ENCODE measurements around the gene STK35.

STK35 gene

GRCh38 chr20:2065099-2065498 is 36.5 kb upstream of the STK35 start:
- no peak for TF ChIP-seq CTCF (IDR thresholded peaks at IDR 0.05; ENCODE audit: unreplicated experiment in 3 of 3)
- Mint-ChIP-seq H3K9me3 (peaks cover 1% of the 10 kb centered on the region), H3K27ac (no peak overlapping the region), H3K4me1 (no peaks in the 10 kb centered on the region), H3K4me3 (no peak overlapping the region), H3K27me3 (ENCODE audit: low read depth) (peaks cover 22% of the 10 kb centered on the region), H3K36me3 (ENCODE audit: low read depth) (no peaks in the 10 kb centered on the region)

GRCh38 chr20:2066461-2067122 is 35.0 kb upstream of the STK35 start:
- no peak overlapping the region for H3K27ac Mint-ChIP-seq
- peaks cover 25% of the 10 kb centered on the region for H3K27me3 Mint-ChIP-seq (ENCODE audit: low read depth)
- no peak for TF ChIP-seq CTCF (IDR thresholded peaks at IDR 0.05; ENCODE audit: unreplicated experiment in 3 of 3)
- no peaks in the 10 kb centered on the region for H3K36me3 Mint-ChIP-seq (ENCODE audit: low read depth)
- H3K4me1 Mint-ChIP-seq, result no peaks in the 10 kb centered on the region
- no peak overlapping the region for H3K4me3 Mint-ChIP-seq
- peaks cover 6% of the 10 kb centered on the region for H3K9me3 Mint-ChIP-seq

- Mint-ChIP-seq H3K4me1 (no peaks in the 10 kb centered on the region), H3K27me3 (ENCODE audit: low read depth) (peaks cover 35% of the 10 kb centered on the region), H3K9me3 (no peaks in the 10 kb centered on the region), H3K4me3 (no peak overlapping the region), H3K27ac (no peak overlapping the region), H3K36me3 (ENCODE audit: low read depth) (no peaks in the 10 kb centered on the region)
- no peak for TF ChIP-seq CTCF (IDR thresholded peaks at IDR 0.05; ENCODE audit: unreplicated experiment in 3 of 3)
These were observed 20.9 kb upstream of the STK35 start for GRCh38 chr20:2080532-2081224.

GRCh38 chr20:2084703-2085102 is 16.9 kb upstream of the STK35 start:
- no peak for TF ChIP-seq CTCF (IDR thresholded peaks at IDR 0.05; ENCODE audit: unreplicated experiment in 3 of 3)
- Mint-ChIP-seq H3K4me1 (no peaks in the 10 kb centered on the region), H3K27ac (no peak overlapping the region), H3K36me3 (ENCODE audit: low read depth) (no peaks in the 10 kb centered on the region), H3K9me3 (no peaks in the 10 kb centered on the region), H3K27me3 (ENCODE audit: low read depth) (peaks cover 40% of the 10 kb centered on the region), H3K4me3 (no peak overlapping the region)

- no peaks in the 10 kb centered on the region for H3K36me3 Mint-ChIP-seq (ENCODE audit: low read depth)
- no peaks in the 10 kb centered on the region for H3K4me1 Mint-ChIP-seq
- no peaks in the 10 kb centered on the region for H3K9me3 Mint-ChIP-seq
- peak in 2 of 3 experiments; percentile 16 to 23 for TF ChIP-seq CTCF (IDR thresholded peaks at IDR 0.05; ENCODE audit: unreplicated experiment in 3 of 3)
- H3K4me3 Mint-ChIP-seq, result no peak overlapping the region
- no peak overlapping the region for H3K27ac Mint-ChIP-seq
- H3K27me3 Mint-ChIP-seq (ENCODE audit: low read depth), result peaks cover 40% of the 10 kb centered on the region
These were observed 15.2 kb upstream of the STK35 start for GRCh38 chr20:2086177-2086979.
